Keratinocyte (primary cell): ENCODE data around the gene VCL.

Experiments used
- EZH2 ChIP-seq: IDR thresholded peaks from one replicate; pipeline ENCODE4 v1.6.1; 2012; ENCODE audit warnings: inconsistent platforms, mild to moderate bottlenecking, low read length, moderate library complexity
- TF ChIP-seq, protein P1 (sequence below), 3 experiments: IDR thresholded peaks in 1 of 3; conservative IDR thresholded peaks in 1 of 3; optimal IDR thresholded peaks in 1 of 3; 2 replicates in 2 of 3; 3 replicates in 1 of 3; pipeline versions ENCODE3 to v1.5.1; 2011; ENCODE audit warnings: low read length in 3 of 3, mild to moderate bottlenecking in 3 of 3, moderate library complexity in 2 of 3, control low read depth in 1 of 3, inconsistent platforms in 1 of 3; ENCODE audit not compliant: insufficient read depth in 2 of 3; ENCODE audit errors: extremely low read depth in 1 of 3

DNA sequence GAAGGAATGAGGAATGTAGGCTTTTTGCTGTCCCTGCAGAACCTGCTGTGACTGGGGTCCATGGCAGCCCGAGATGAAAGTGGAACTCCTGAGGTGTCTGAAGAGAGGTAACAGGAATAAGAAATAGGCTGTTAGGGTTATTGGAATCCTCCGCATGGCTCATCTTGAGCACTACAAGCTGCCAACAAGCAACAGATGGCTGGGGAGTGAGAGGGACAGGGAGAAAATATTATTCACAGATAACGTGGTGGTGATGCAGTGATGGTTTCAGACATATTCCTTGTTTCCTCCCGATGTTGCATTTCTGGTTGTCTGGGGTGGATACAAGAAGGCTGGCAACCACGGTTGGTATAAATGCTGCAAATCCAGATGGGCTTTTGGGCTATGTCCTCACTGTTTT, 106.6 kb downstream of the VCL start:
- TF ChIP-seq, protein P1, sequence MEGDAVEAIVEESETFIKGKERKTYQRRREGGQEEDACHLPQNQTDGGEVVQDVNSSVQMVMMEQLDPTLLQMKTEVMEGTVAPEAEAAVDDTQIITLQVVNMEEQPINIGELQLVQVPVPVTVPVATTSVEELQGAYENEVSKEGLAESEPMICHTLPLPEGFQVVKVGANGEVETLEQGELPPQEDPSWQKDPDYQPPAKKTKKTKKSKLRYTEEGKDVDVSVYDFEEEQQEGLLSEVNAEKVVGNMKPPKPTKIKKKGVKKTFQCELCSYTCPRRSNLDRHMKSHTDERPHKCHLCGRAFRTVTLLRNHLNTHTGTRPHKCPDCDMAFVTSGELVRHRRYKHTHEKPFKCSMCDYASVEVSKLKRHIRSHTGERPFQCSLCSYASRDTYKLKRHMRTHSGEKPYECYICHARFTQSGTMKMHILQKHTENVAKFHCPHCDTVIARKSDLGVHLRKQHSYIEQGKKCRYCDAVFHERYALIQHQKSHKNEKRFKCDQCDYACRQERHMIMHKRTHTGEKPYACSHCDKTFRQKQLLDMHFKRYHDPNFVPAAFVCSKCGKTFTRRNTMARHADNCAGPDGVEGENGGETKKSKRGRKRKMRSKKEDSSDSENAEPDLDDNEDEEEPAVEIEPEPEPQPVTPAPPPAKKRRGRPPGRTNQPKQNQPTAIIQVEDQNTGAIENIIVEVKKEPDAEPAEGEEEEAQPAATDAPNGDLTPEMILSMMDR (optimal IDR thresholded peaks at IDR 0.05 in 1 of 3, IDR thresholded peaks at IDR 0.05 in 1 of 3, conservative IDR thresholded peaks at IDR 0.05 in 1 of 3; ENCODE audit: extremely low read depth in 1 of 3, insufficient read depth in 2 of 3, low read length in 3 of 3) = no peak
- TF ChIP-seq EZH2 = no peak
